Gastrocnemius medialis (tissue), 4 donors: ENCODE measurements around the gene FN3KRP. TPM values are rescaled to one million over a fixed set of nuclear protein-coding genes. Genes with fewer than 3 reads are reported as not detected.

ENCODE experiments used
- ATAC-seq, 2 donors: fragments of 150-250 bp; one replicate each; pipeline ENCODE4 v1.9.1; 2016
- DNase-seq, 2 donors: peaks; one replicate each; pipeline ENCODE4 v3.0.0-alpha.2; 2019
- H3K27ac ChIP-seq, 4 donors: fragments of 200-600 bp; sonication (generic); 1 replicate in 1 of 4; 2 replicates in 3 of 4; pipeline ENCODE4 v1.5.1; 2016 to 2018; ENCODE audit warnings: mild to moderate bottlenecking in 2 of 4, moderate library complexity in 1 of 4
- H3K27me3 ChIP-seq, 3 donors: fragments of 200-600 bp; sonication (generic) in 2 of 3; 1 replicate in 1 of 3; 2 replicates in 2 of 3; pipeline versions ENCODE4 v1.5.1 to v1.6.0; 2016 to 2019; ENCODE audit warnings: mild to moderate bottlenecking in 1 of 3, moderate library complexity in 1 of 3
- H3K36me3 ChIP-seq, 2 donors: fragments of 200-600 bp; sonication (generic) in 1 of 2; one replicate each; pipeline ENCODE4 v1.5.1; 2017 to 2018
- H3K4me1 ChIP-seq, 2 donors: fragments of 200-600 bp; sonication (generic) in 1 of 2; one replicate each; pipeline ENCODE4 v1.5.1; 2016 to 2017; ENCODE audit warnings: mild to moderate bottlenecking in 2 of 2
- H3K4me3 ChIP-seq, 4 donors: fragments of 200-600 bp; sonication (generic) in 3 of 4; 1 replicate in 1 of 4; 2 replicates in 3 of 4; pipeline ENCODE4 v1.5.1; 2016 to 2019; ENCODE audit warnings: mild to moderate bottlenecking in 2 of 4
- H3K9me3 ChIP-seq, 3 donors: fragments of 200-600 bp; sonication (generic) in 2 of 3; 1 replicate in 1 of 3; 2 replicates in 2 of 3; pipeline ENCODE4 v1.5.1; 2016 to 2019
- CTCF ChIP-seq, 5 experiments: fragments of 450-650 bp in 3 of 5; fragments of 200-600 bp in 2 of 5; sonication (generic) in 2 of 5; IDR thresholded peaks in 4 of 5; conservative IDR thresholded peaks in 1 of 5; 1 replicate in 4 of 5; 2 replicates in 1 of 5; pipeline ENCODE4 v1.5.1; 2016 to 2019; ENCODE audit warnings: antibody characterized with exemption in 5 of 5, mild to moderate bottlenecking in 3 of 5, moderate library complexity in 3 of 5
- POLR2A ChIP-seq, 2 donors: fragments of 450-650 bp; IDR thresholded peaks; one replicate each; pipeline ENCODE4 v1.6.1; 2017; ENCODE audit warnings: antibody characterized with exemption in 2 of 2, mild to moderate bottlenecking in 2 of 2, moderate library complexity in 2 of 2
- in situ Hi-C, 4 donors: fragments of 200-750 bp; cut with MboI; loops; one replicate each; pipeline versions ENCODE4 v1.15.0 to v1.8.0; 2017; ENCODE audit warnings: low sequenced_read_pairs in 4 of 4
- intact Hi-C: fragments of 100-400 bp; cut with DNase I; formaldehyde crosslinking; loops from one replicate; pipeline ENCODE4 v1.15.1; 2023; ENCODE audit warnings: low total_unique reads
- total RNA-seq, 4 donors: library from RNA; depleted of rRNA; stranded (reverse); fragments of >200 nt; gene quantifications; one replicate each; pipeline versions ENCODE4 v1.1.0 to v1.2.3, GENCODE V29; 2016

The FN3KRP gene
- total RNA-seq, 4 donors from 2014 or later: 2.3 to 7.9 (median 3.9) TPM

DNA sequence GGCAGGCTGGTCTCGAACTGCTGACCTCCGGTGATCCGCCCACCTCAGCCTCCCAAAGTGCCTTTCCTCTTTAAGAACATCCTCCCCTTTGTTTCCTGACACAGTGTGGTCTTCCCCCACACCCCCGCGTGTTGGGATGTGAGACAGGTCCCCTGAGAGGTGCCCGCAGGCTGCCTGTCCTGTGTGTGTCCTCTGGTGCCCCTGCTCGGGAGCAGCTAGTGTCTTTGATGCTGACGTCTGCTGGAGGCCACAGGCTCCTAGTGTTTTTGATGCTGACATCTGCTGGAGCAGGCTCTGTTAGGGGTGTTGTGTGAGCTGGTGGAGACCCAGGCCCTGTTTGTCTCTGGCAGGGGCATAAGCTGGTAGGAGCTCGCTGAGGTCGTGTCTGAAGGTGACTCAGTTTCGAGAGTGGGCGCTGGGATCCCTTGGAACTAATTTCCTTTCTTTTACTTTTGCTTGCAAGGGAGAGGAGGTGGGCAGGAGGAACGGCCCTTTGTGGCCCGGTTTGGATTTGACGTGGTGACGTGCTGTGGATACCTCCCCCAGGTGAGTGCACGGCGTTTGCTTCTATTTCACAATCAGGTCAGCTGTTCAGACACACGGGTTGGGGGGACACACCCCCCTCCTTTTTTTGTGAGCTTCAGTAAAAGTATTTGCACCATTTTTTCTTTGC is 6.0 kb downstream of the FN3KRP start:
- H3K36me3 ChIP-seq: peaks cover 0 to 42% of the 10 kb centered on the region in 2 donors
- TF ChIP-seq POLR2A (IDR thresholded peaks at IDR 0.05) (no peak), CTCF (IDR thresholded peaks at IDR 0.05 in 4 of 5, conservative IDR thresholded peaks at IDR 0.05 in 1 of 5) (no peak)
- H3K27me3 ChIP-seq: no peaks in the 10 kb centered on the region
- H3K4me1 ChIP-seq: peaks cover 7% of the 10 kb centered on the region in 2 donors
- in situ Hi-C loops (no loop called here), intact Hi-C loops (no loop called here)
- no peak overlapping the region for H3K27ac ChIP-seq
- H3K9me3 ChIP-seq: no peaks in the 10 kb centered on the region
- no peak overlapping the region for H3K4me3 ChIP-seq
- DNase-seq: no peak
- no peak for ATAC-seq

GRCh38 chr17:82723169-82723807 is 6.8 kb downstream of the FN3KRP start:
- no peaks in the 10 kb centered on the region for H3K4me1 ChIP-seq
- in situ Hi-C loops: no loop called here
- H3K9me3 ChIP-seq: no peaks in the 10 kb centered on the region
- ATAC-seq (no peak), DNase-seq (no peak)
- H3K36me3 ChIP-seq: peaks cover 0 to 45% of the 10 kb centered on the region in 2 donors
- H3K27ac ChIP-seq: no peak overlapping the region
- no peak overlapping the region for H3K4me3 ChIP-seq
- TF ChIP-seq CTCF (IDR thresholded peaks at IDR 0.05 in 4 of 5, conservative IDR thresholded peaks at IDR 0.05 in 1 of 5) (no peak), POLR2A (IDR thresholded peaks at IDR 0.05) (no peak)
- intact Hi-C loops: no loop called here
- H3K27me3 ChIP-seq: no peaks in the 10 kb centered on the region

DNA sequence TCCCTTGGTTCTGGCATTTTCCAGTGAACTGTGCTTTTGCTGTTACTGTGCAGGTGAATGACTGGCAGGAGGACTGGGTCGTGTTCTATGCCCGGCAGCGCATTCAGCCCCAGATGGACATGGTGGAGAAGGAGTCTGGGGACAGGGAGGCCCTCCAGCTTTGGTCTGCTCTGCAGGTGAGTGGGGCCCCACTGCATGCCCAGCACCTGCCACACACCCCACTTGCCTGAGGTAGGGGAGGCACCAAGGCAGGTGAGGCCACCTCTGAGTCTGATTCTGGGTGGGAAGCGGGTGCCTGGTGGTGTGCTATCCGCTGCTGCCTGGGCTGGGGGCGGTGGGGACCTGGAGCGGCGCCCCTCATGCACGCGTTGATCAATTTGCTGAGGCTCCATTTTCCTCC is 9.9 kb downstream of the FN3KRP start:
- ATAC-seq (no peak), DNase-seq (no peak)
- Histone ChIP-seq H3K4me1 (no peaks in the 10 kb centered on the region), H3K27ac (no peak overlapping the region), H3K9me3 (no peaks in the 10 kb centered on the region), H3K4me3 (no peak overlapping the region), H3K27me3 (no peaks in the 10 kb centered on the region), H3K36me3 (peaks cover 0 to 25% of the 10 kb centered on the region in 2 donors)
- in situ Hi-C loops (no loop called here), intact Hi-C loops (no loop called here)
- no peak for TF ChIP-seq CTCF (IDR thresholded peaks at IDR 0.05 in 4 of 5, conservative IDR thresholded peaks at IDR 0.05 in 1 of 5)
- TF ChIP-seq POLR2A (IDR thresholded peaks at IDR 0.05): no peak

GRCh38 chr17:82729479-82730260 is 13.2 kb downstream of the FN3KRP start:
- H3K27ac ChIP-seq: no peak overlapping the region
- in situ Hi-C loops: no loop called here
- peaks cover 0 to 26% of the 10 kb centered on the region in 2 donors for H3K36me3 ChIP-seq
- ATAC-seq (no peak), DNase-seq (no peak)
- no peak overlapping the region for H3K4me3 ChIP-seq
- H3K4me1 ChIP-seq: no peaks in the 10 kb centered on the region
- intact Hi-C loops: no loop called here
- H3K9me3 ChIP-seq: no peaks in the 10 kb centered on the region
- TF ChIP-seq CTCF (IDR thresholded peaks at IDR 0.05 in 4 of 5, conservative IDR thresholded peaks at IDR 0.05 in 1 of 5) (no peak), POLR2A (IDR thresholded peaks at IDR 0.05) (no peak)
- no peaks in the 10 kb centered on the region for H3K27me3 ChIP-seq
